HG02763 (cell line): ENCODE data around the gene PAX8.

Source experiments
- ATAC-seq: cut with Tn5 transposase; IDR thresholded peaks from one replicate; pipeline ENCODE4 v1.9.1; 2021; ENCODE audit warnings: mild to moderate bottlenecking, moderate library complexity; ENCODE audit not compliant: unreplicated experiment

The PAX8 gene

GRCh38 chr2:113268621-113269360, 9.9 kb downstream of the PAX8 start:
- ATAC-seq, result no peak

GRCh38 chr2:113266431-113266830, 12.3 kb downstream of the PAX8 start:
- ATAC-seq, result no peak

GRCh38 chr2:113264713-113265403, 13.9 kb downstream of the PAX8 start:
- no peak for ATAC-seq

GRCh38 chr2:113263546-113263945, 15.2 kb downstream of the PAX8 start:
- no peak for ATAC-seq

GRCh38 chr2:113260991-113261390, 17.7 kb downstream of the PAX8 start:
- ATAC-seq, result no peak

GRCh38 chr2:113258471-113259147, 20.1 kb downstream of the PAX8 start:
- ATAC-seq, result no peak

GRCh38 chr2:113257516-113258264, 21.0 kb downstream of the PAX8 start:
- ATAC-seq, result no peak

GRCh38 chr2:113255140-113256070, 23.3 kb downstream of the PAX8 start:
- ATAC-seq, result no peak

GRCh38 chr2:113253453-113253852, 25.3 kb downstream of the PAX8 start:
- no peak for ATAC-seq

- no peak for ATAC-seq
These were observed 26.6 kb downstream of the PAX8 start for GRCh38 chr2:113252047-113252590.

- no peak for ATAC-seq
These were observed 27.6 kb downstream of the PAX8 start for GRCh38 chr2:113251118-113251517.

GRCh38 chr2:113248997-113249770, 29.5 kb downstream of the PAX8 start:
- no peak for ATAC-seq

GRCh38 chr2:113246606-113247005, 32.1 kb downstream of the PAX8 start:
- no peak for ATAC-seq

GRCh38 chr2:113245276-113245711, 33.4 kb downstream of the PAX8 start:
- ATAC-seq, result no peak

- ATAC-seq, result no peak
These were observed 36.4 kb downstream of the PAX8 start for GRCh38 chr2:113242327-113242726.

- ATAC-seq, result no peak
These were observed 37.5 kb downstream of the PAX8 start for GRCh38 chr2:113240915-113241911.

- ATAC-seq, result no peak
These were observed 38.4 kb downstream of the PAX8 start for GRCh38 chr2:113240150-113240914.
